Measurements from ENCODE around the gene LCMT1.

The LCMT1 gene

GRCh38 chr16:25219070-25219737 lies 107.7 kb downstream of the LCMT1 start:
- no peaks in the 10 kb centered on the region for H3K27me3 Mint-ChIP-seq
- no peaks in the 10 kb centered on the region for H3K4me1 Mint-ChIP-seq (ENCODE audit: low read depth)
- H3K36me3 Mint-ChIP-seq (ENCODE audit: low read depth), result no peaks in the 10 kb centered on the region
- H3K27ac Mint-ChIP-seq, result no peak overlapping the region
- no peak overlapping the region for H3K4me3 Mint-ChIP-seq
- no peak for DNase-seq
- H3K9me3 Mint-ChIP-seq, result no peaks in the 10 kb centered on the region

DNA sequence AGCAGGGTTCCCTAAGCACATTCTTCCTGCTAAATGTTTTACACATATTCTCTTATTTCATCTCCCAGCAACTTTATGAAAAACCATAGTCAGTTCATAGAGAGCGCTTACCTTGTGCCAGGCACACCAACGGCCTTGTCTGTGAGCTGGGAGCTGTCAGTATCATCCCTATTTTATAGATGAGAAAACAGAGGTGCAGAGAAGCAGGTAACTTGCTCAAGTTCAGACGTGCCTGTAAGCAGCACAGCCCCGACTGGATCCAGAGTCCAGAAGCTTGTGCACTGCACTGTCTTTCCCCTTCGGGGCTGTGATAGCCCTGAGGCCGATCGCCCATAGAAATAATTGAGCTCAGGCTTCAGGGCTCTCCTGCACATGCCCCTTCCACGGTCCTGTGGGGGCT lies 111.4 kb downstream of the LCMT1 start:
- Mint-ChIP-seq H3K4me3 (no peak overlapping the region), H3K36me3 (ENCODE audit: low read depth) (no peaks in the 10 kb centered on the region), H3K9me3 (no peaks in the 10 kb centered on the region), H3K27me3 (no peaks in the 10 kb centered on the region), H3K4me1 (ENCODE audit: low read depth) (peaks cover 2% of the 10 kb centered on the region), H3K27ac (no peak overlapping the region)
- DNase-seq, result no peak

DNA sequence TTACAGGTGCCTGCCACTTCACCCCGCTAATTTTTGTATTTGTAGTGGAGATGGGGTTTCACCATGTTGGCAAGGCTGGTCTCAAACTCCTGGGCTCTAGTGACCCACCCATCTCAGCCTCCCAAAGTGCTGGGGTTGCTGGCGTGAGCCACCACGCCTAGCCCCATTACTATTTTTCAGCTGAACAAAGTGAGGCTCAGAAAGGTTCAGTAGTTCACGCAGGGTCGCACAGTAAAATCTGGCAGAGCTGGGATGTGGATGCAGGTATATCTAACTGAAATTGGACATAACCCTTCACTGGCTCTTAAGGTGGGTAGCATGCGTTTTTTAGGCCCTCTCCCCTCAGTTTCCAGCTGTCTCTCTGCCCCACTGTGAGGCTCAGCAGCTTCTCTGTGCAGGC lies 112.4 kb downstream of the LCMT1 start:
- DNase-seq, result no peak
- no peaks in the 10 kb centered on the region for H3K36me3 Mint-ChIP-seq (ENCODE audit: low read depth)

DNA sequence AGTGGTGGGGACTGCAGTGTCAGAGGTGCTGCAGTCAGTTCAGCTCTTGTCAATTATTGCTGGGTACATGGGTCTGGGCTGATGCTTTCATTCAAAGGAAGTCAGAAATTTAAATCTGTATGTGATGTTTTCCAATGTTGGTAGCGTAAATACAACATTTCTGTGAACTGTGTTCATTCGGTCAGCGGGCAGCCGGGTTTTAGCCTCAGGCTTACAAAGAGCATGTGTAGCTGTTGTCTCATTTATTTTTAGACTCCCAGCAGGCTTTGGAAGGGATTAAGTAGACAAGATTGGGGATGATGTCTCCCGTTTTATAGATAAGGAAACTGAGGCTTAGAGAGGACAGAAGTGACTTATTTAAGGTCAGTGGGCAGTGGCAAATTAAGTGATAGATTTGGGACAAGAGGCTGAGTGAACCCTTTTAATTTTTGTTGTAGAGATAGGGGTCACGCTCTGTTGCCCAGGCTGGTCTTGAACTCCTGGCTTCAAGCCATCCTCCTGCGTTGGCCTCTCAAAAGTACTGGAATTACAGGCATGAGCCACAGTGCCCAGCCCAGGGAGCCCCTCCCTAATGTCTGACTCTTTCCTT lies 113.3 kb downstream of the LCMT1 start:
- H3K9me3 Mint-ChIP-seq, result no peaks in the 10 kb centered on the region
- no peaks in the 10 kb centered on the region for H3K36me3 Mint-ChIP-seq (ENCODE audit: low read depth)
- no peak overlapping the region for H3K27ac Mint-ChIP-seq
- DNase-seq, result no peak
- peaks cover 2% of the 10 kb centered on the region for H3K4me1 Mint-ChIP-seq (ENCODE audit: low read depth)
- H3K27me3 Mint-ChIP-seq, result no peaks in the 10 kb centered on the region
- no peak overlapping the region for H3K4me3 Mint-ChIP-seq

More for the DNA sequence above, 112.4 kb downstream of the LCMT1 start:
- Mint-ChIP-seq H3K27ac (no peak overlapping the region), H3K4me3 (no peak overlapping the region), H3K9me3 (no peaks in the 10 kb centered on the region), H3K27me3 (no peaks in the 10 kb centered on the region), H3K4me1 (ENCODE audit: low read depth) (peaks cover 2% of the 10 kb centered on the region)
